Lower leg skin (tissue), 3 donors: ENCODE measurements around the gene SRRM4.

Source experiments
- CTCF ChIP-seq, 3 donors: fragments of 450-650 bp; IDR thresholded peaks; one replicate each; pipeline ENCODE4 v1.5.1; 2016; ENCODE audit warnings: antibody characterized with exemption in 3 of 3, mild to moderate bottlenecking in 3 of 3, moderate library complexity in 2 of 3
- POLR2A ChIP-seq, 2 donors: fragments of 450-650 bp; IDR thresholded peaks; one replicate each; pipeline ENCODE4 v1.6.1; 2016 to 2017; ENCODE audit warnings: antibody characterized with exemption in 2 of 2, mild to moderate bottlenecking in 1 of 2, moderate library complexity in 1 of 2

- TF ChIP-seq CTCF (IDR thresholded peaks at IDR 0.05) (no peak), POLR2A (IDR thresholded peaks at IDR 0.05) (no peak)
Measured at GRCh38 chr12:119014368-119014767, 33.0 kb downstream of the SRRM4 start.
